Nephron (organoid): ENCODE measurements around the gene GRM7.

Experiments used
- H3K27ac Mint-ChIP-seq, 3 experiments: 2 replicates each; pipeline ENCODE4 v1.8.0; 2020; ENCODE audit warnings: mixed read lengths in 3 of 3, mild to moderate bottlenecking in 2 of 3, moderate library complexity in 1 of 3
- H3K27me3 Mint-ChIP-seq: 2 replicates; pipeline ENCODE4 v1.8.0; 2021; ENCODE audit warnings: low read depth, mild to moderate bottlenecking, moderate library complexity, mixed read lengths
- H3K36me3 Mint-ChIP-seq: 2 replicates; pipeline ENCODE4 v1.8.0; 2020; ENCODE audit warnings: low read depth, mixed read lengths
- H3K4me1 Mint-ChIP-seq: 2 replicates; pipeline ENCODE4 v1.8.0; 2020; ENCODE audit warnings: mixed read lengths
- H3K4me3 Mint-ChIP-seq, 3 experiments: 2 replicates each; pipeline ENCODE4 v1.8.0; 2020; ENCODE audit warnings: mild to moderate bottlenecking in 3 of 3, mixed read lengths in 3 of 3, moderate library complexity in 2 of 3
- H3K9me3 Mint-ChIP-seq: 2 replicates; pipeline ENCODE4 v1.8.0; 2020; ENCODE audit warnings: mixed read lengths
- TF ChIP-seq, protein P1 (sequence below), 3 experiments: fragments of 200-600 bp; sonication (generic); IDR thresholded peaks; one replicate each; pipeline ENCODE4 v1.5.0; 2021; ENCODE audit warnings: antibody characterized with exemption in 3 of 3; ENCODE audit not compliant: unreplicated experiment in 3 of 3

Gene GRM7

DNA sequence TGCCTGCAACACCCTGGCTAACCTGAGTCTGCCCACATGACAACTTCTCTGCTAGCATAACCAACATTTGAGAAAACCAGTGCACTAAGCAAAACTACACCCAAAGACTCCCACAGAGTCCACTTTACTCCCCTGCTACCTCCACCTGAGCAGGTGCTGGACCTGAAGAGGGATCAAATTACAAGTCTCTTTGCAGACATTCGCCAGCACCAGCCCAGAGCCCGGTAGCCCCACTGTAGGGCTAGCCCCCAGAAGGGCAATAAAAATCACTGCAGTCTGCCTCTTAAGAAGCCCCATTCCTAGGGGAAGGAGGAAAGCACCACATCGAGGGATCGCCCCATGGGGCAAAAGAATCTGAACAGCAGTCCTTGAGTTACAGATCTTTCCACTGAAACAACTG is 472.2 kb downstream of the GRM7 start:
- Mint-ChIP-seq H3K9me3 (peaks cover 28% of the 10 kb centered on the region), H3K36me3 (no peaks in the 10 kb centered on the region), H3K4me1 (no peaks in the 10 kb centered on the region), H3K27me3 (no peaks in the 10 kb centered on the region), H3K27ac (no peak overlapping the region), H3K4me3 (no peak overlapping the region)
- TF ChIP-seq, protein P1, sequence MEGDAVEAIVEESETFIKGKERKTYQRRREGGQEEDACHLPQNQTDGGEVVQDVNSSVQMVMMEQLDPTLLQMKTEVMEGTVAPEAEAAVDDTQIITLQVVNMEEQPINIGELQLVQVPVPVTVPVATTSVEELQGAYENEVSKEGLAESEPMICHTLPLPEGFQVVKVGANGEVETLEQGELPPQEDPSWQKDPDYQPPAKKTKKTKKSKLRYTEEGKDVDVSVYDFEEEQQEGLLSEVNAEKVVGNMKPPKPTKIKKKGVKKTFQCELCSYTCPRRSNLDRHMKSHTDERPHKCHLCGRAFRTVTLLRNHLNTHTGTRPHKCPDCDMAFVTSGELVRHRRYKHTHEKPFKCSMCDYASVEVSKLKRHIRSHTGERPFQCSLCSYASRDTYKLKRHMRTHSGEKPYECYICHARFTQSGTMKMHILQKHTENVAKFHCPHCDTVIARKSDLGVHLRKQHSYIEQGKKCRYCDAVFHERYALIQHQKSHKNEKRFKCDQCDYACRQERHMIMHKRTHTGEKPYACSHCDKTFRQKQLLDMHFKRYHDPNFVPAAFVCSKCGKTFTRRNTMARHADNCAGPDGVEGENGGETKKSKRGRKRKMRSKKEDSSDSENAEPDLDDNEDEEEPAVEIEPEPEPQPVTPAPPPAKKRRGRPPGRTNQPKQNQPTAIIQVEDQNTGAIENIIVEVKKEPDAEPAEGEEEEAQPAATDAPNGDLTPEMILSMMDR (IDR thresholded peaks at IDR 0.05; ENCODE audit: unreplicated experiment in 3 of 3): no peak

DNA sequence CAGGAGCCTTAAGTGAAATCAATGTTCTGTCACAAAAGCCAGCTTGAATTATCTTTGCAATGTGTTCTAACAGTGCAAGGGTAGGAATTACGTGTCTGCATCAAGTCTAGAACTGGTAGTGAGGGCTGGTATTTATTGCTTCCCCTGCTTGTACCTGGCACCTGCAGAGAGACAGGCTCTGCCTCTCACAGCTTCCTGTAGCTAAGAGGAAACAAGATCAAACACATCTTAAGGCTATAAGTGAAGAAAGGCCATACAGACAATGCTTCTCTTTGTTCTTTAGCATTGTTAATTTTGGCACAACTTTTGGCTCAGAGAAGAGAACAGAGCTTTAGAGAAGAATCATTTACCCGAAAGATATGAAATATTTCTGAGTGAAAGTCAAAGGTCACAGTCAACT is 479.9 kb downstream of the GRM7 start:
- Mint-ChIP-seq H3K27ac (peak overlapping the region in 2 of 3 experiments; percentile 67 to 72), H3K4me1 (peaks cover 9% of the 10 kb centered on the region), H3K4me3 (no peak overlapping the region), H3K27me3 (no peaks in the 10 kb centered on the region), H3K36me3 (no peaks in the 10 kb centered on the region), H3K9me3 (peaks cover 10% of the 10 kb centered on the region)
- TF ChIP-seq, protein P1 (IDR thresholded peaks at IDR 0.05; ENCODE audit: unreplicated experiment in 3 of 3): no peak

DNA sequence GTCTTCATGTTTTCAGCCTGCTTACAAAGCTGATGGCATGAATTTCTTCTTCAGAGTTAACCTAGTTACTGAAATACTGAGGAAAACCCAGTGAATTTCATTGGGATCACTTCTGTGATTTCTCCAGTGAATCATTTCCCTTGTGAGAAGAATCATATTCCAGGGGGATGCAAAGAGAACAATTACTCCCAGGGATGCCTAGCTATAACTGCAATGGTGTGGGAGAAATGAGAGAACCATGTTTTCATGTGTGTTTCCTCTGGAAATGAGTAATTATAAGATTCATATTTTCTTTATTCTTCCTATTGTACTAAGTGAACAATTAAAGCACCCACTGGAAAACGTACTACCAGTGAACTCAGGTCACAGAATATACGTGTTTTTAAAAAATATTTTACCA is 485.4 kb downstream of the GRM7 start:
- Mint-ChIP-seq H3K4me3 (no peak overlapping the region), H3K9me3 (no peaks in the 10 kb centered on the region), H3K36me3 (no peaks in the 10 kb centered on the region), H3K27me3 (no peaks in the 10 kb centered on the region), H3K27ac (no peak overlapping the region), H3K4me1 (peaks cover 1% of the 10 kb centered on the region)
- TF ChIP-seq, protein P1 (IDR thresholded peaks at IDR 0.05; ENCODE audit: unreplicated experiment in 3 of 3): no peak

DNA sequence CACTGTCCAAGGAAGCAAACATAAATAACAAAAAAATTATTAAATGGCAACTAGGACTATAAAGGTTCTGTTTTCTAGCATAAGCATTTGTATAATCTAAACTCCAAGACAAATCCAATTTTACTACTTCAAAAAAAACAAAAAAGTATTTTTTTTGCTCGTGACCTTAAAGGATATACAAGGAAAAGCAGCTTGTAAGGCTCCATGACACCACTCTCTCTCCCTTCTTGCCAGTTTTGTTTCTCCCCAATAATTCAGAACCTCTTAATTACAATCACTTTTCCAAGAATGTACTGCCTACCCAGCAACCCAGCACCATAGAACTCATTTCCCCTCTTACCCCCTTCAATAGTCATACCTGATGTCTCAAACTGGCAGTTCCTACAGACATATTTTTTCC is 496.2 kb downstream of the GRM7 start:
- Mint-ChIP-seq H3K9me3 (no peaks in the 10 kb centered on the region), H3K4me3 (no peak overlapping the region), H3K4me1 (no peaks in the 10 kb centered on the region), H3K27me3 (no peaks in the 10 kb centered on the region), H3K27ac (no peak overlapping the region), H3K36me3 (no peaks in the 10 kb centered on the region)
- TF ChIP-seq, protein P1 (IDR thresholded peaks at IDR 0.05; ENCODE audit: unreplicated experiment in 3 of 3): no peak

DNA sequence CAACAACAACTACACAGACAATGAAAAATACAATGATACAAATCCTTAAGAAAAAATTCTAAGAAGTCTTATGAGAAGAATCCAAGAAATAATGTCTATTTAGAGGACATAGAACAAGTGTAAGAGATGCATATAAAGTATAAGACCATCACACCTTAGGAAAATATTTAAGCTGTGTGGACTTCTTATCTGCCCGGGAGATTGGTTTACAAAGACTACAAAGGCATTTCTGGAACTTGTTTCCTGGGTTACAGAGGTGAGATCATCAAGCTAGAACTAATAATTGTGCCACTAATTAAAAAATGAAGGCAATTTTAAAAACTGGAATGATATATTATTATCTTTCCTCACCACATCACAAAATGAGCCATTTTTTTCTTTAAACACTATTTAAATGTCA is 507.1 kb downstream of the GRM7 start:
- TF ChIP-seq, protein P1 (IDR thresholded peaks at IDR 0.05; ENCODE audit: unreplicated experiment in 3 of 3): no peak
- H3K27me3 Mint-ChIP-seq: no peaks in the 10 kb centered on the region
- no peak overlapping the region for H3K27ac Mint-ChIP-seq
- H3K36me3 Mint-ChIP-seq: no peaks in the 10 kb centered on the region
- no peaks in the 10 kb centered on the region for H3K4me1 Mint-ChIP-seq
- H3K9me3 Mint-ChIP-seq: no peaks in the 10 kb centered on the region
- H3K4me3 Mint-ChIP-seq: no peak overlapping the region

DNA sequence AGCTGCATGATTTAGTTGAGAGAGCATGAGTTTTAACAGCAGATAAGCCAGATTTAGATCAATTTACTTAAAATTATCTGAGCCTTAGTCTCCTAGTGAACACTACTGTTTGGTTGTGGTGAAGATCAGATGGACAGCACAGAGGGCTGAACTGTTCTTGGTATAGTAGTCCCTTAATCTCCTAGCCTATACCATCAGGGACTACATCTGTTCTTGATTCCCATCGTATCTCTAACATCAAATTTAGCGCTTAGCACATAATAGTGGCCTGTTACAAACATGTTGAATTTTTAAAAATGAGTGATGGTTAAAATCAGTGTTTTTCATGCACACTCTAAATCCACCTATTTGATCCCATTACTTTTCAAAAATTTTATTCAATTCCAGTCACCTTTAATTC is 507.7 kb downstream of the GRM7 start:
- Mint-ChIP-seq H3K27me3 (no peaks in the 10 kb centered on the region), H3K9me3 (no peaks in the 10 kb centered on the region), H3K36me3 (no peaks in the 10 kb centered on the region), H3K4me3 (no peak overlapping the region), H3K4me1 (no peaks in the 10 kb centered on the region), H3K27ac (no peak overlapping the region)
- TF ChIP-seq, protein P1 (IDR thresholded peaks at IDR 0.05; ENCODE audit: unreplicated experiment in 3 of 3): no peak
